GM12873 (cell line): Measurements from ENCODE around the gene CCL19.

Experiments
- CTCF ChIP-seq: IDR thresholded peaks from 2 replicates; pipeline ENCODE4 v1.5.1; 2012; ENCODE audit warnings: low read depth, mild to moderate bottlenecking, moderate library complexity, low read length, control low read depth; ENCODE audit not compliant: insufficient read depth; ENCODE audit errors: missing control alignments

The CCL19 gene

GRCh38 chr9:34665067-34665380, 26.1 kb downstream of the CCL19 start:
- TF ChIP-seq CTCF: no peak

DNA sequence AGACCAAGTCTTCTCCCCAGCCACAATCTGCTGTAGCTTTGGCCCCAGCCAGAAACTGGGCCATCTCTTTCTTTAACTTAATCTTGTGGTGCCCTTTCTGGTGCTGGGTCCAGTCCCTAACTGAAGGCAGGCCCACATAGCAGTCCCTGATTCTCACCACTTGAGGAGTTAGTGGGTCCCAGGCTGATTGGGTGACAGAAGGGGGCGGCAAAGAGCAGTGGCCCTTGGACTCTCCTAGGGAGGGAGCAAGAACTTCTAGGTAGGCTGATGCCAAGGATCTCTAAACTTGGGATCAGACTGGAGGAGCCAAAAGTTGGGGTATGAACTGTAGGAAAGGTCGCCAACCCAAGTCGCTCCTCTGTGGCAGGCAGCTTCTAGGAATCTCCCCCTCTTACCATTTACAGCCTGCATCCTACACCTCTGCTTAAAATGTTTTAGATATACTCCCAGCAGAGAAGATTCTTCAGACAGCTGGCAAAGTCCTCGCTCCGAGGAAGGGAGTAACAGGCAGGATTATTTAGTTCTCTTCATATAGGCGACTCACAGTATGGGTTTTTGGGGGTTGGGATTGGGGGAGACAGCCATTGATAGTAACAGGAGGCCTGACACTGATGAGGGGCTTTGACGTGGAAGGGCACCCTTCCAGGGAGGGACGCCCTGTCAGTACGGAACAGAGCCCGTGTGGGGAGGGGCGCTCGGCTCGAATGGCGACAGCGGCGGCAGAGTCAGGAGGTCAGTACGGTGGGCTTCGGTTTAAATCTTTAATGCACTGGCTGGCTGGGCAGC, 26.6 kb downstream of the CCL19 start:
- peak; percentile 97 for TF ChIP-seq CTCF

- no peak for TF ChIP-seq CTCF
Measured at GRCh38 chr9:34663303-34663605, 27.8 kb downstream of the CCL19 start.

GRCh38 chr9:34662526-34663302, 28.4 kb downstream of the CCL19 start, which contains the start of gene CCL27:
Gene CCL27, minus strand, starts transcription at chr9:34662657. Its CDS starts 24 bp downstream, at chr9:34662633.
- no peak for TF ChIP-seq CTCF

- TF ChIP-seq CTCF: no peak
Measured at GRCh38 chr9:34659592-34660253, 31.4 kb downstream of the CCL19 start.

- no peak for TF ChIP-seq CTCF
Measured at GRCh38 chr9:34658461-34658860, 32.6 kb downstream of the CCL19 start.

GRCh38 chr9:34656992-34657391, 34.1 kb downstream of the CCL19 start:
- TF ChIP-seq CTCF: no peak
